DND-41 (cell line): Measurements from ENCODE around the gene CMTM2.

Experiments
- ATAC-seq: fragments of 200-7000 bp; cut with Tn5 transposase; 3 replicates; pipeline ENCODE4 v1.9.1; 2021; ENCODE audit warnings: low read depth; ENCODE audit not compliant: insufficient read depth
- DNase-seq: peaks from one replicate; pipeline ENCODE4 v3.0.0-alpha.2; 2020
- H2AFZ ChIP-seq: 2 replicates; pipeline ENCODE4 v1.6.0; 2012; ENCODE audit warnings: low read depth, low read length
- H3K27ac ChIP-seq: 2 replicates; pipeline ENCODE4 v1.5.1; 2012; ENCODE audit warnings: low read length, inconsistent platforms
- H3K27me3 ChIP-seq: fragments of 200-600 bp; sonication (generic); 2 replicates; pipeline ENCODE4 v1.6.0; 2012; ENCODE audit warnings: low read length, mild to moderate bottlenecking, inconsistent platforms; ENCODE audit not compliant: insufficient read depth, poor library complexity
- H3K36me3 ChIP-seq: 2 replicates; pipeline ENCODE4 v1.5.1; 2012; ENCODE audit warnings: low read length, inconsistent platforms; ENCODE audit not compliant: insufficient read depth
- H3K4me1 ChIP-seq: 2 replicates; pipeline ENCODE4 v1.5.1; 2012; ENCODE audit warnings: mild to moderate bottlenecking, low read length; ENCODE audit not compliant: insufficient read depth
- H3K4me2 ChIP-seq: 2 replicates; pipeline ENCODE4 v1.6.0; 2012; ENCODE audit warnings: mild to moderate bottlenecking, moderate library complexity, low read length, inconsistent platforms; ENCODE audit not compliant: insufficient read depth
- H3K4me3 ChIP-seq, 2 experiments: fragments of 200-600 bp in 1 of 2; shearing (Covaris generic) in 1 of 2; 2 replicates each; pipeline ENCODE4 v1.5.1; 2012 to 2016; ENCODE audit warnings: inconsistent platforms in 2 of 2, low read length in 2 of 2, mild to moderate bottlenecking in 2 of 2, low read depth in 1 of 2, moderate library complexity in 1 of 2
- H3K79me2 ChIP-seq: 2 replicates; pipeline ENCODE4 v1.6.0; 2012; ENCODE audit warnings: low read length, inconsistent platforms; ENCODE audit not compliant: insufficient read depth
- H3K9ac ChIP-seq: 2 replicates; pipeline ENCODE4 v1.6.0; 2012; ENCODE audit warnings: low read depth, mild to moderate bottlenecking, inconsistent platforms, low read length, moderate library complexity
- H3K9me3 ChIP-seq: 2 replicates; pipeline ENCODE4 v1.5.1; 2012; ENCODE audit warnings: low read length, moderate library complexity, mild to moderate bottlenecking, inconsistent platforms; ENCODE audit not compliant: insufficient read depth, severe bottlenecking
- H4K20me1 ChIP-seq: 2 replicates; pipeline ENCODE4 v1.6.0; 2012; ENCODE audit warnings: low read length; ENCODE audit not compliant: insufficient read depth
- CTCF ChIP-seq: IDR thresholded peaks from 2 replicates; pipeline ENCODE4 v1.5.1; 2012; ENCODE audit warnings: borderline replicate concordance, low read length, moderate library complexity, mild to moderate bottlenecking; ENCODE audit not compliant: poor library complexity, severe bottlenecking; ENCODE audit errors: extremely low read depth
- EZH2 ChIP-seq: IDR thresholded peaks from 3 replicates; pipeline ENCODE4 v1.6.1; 2012; ENCODE audit warnings: borderline replicate concordance, low read depth, mild to moderate bottlenecking, moderate library complexity, low read length, inconsistent platforms; ENCODE audit not compliant: severe bottlenecking

The CMTM2 gene

GRCh38 chr16:66588981-66589713, 9.9 kb downstream of the CMTM2 start:
- no peaks in the 10 kb centered on the region for H3K79me2 ChIP-seq
- H3K9me3 ChIP-seq, result no peaks in the 10 kb centered on the region
- no peaks in the 10 kb centered on the region for H3K36me3 ChIP-seq
- no peaks in the 10 kb centered on the region for H3K27me3 ChIP-seq
- ATAC-seq (peak; percentile 63), DNase-seq (peak; percentile 46)
- no peaks in the 10 kb centered on the region for H4K20me1 ChIP-seq
- peaks cover 19% of the 10 kb centered on the region for H3K4me1 ChIP-seq
- no peak overlapping the region for H2AFZ ChIP-seq
- H3K9ac ChIP-seq, result no peak overlapping the region
- no peak overlapping the region for H3K4me2 ChIP-seq
- H3K27ac ChIP-seq, result no peak overlapping the region
- H3K4me3 ChIP-seq, result no peak overlapping the region
- no peak for TF ChIP-seq EZH2
- TF ChIP-seq CTCF, result peak; percentile 62

- Histone ChIP-seq H3K27me3 (no peaks in the 10 kb centered on the region), H3K4me1 (peaks cover 19% of the 10 kb centered on the region), H3K27ac (no peak overlapping the region), H2AFZ (peak overlapping the region; percentile 21), H3K4me3 (peak overlapping the region in 1 of 2 experiments; percentile 44; a peak in 2 of 4 replicates), H3K9ac (peak overlapping the region; percentile 39), H4K20me1 (no peaks in the 10 kb centered on the region), H3K79me2 (no peaks in the 10 kb centered on the region), H3K4me2 (peak overlapping the region; percentile 57), H3K36me3 (no peaks in the 10 kb centered on the region), H3K9me3 (no peaks in the 10 kb centered on the region)
- ATAC-seq (peak; percentile 81), DNase-seq (peak; percentile 54)
- TF ChIP-seq EZH2 (no peak), CTCF (no peak)
Measured at GRCh38 chr16:66590322-66590721, 11.1 kb downstream of the CMTM2 start.

GRCh38 chr16:66591018-66591417, 11.8 kb downstream of the CMTM2 start:
- no peak for ATAC-seq
- peak overlapping the region; percentile 57 for H3K4me2 ChIP-seq

More at GRCh38 chr16:66591018-66591417, 11.8 kb downstream of the CMTM2 start:
- no peaks in the 10 kb centered on the region for H3K9me3 ChIP-seq
- no peak overlapping the region for H3K4me3 ChIP-seq
- no peak overlapping the region for H3K27ac ChIP-seq
- H4K20me1 ChIP-seq, result no peaks in the 10 kb centered on the region
- H3K79me2 ChIP-seq, result no peaks in the 10 kb centered on the region
- no peak for TF ChIP-seq EZH2
- TF ChIP-seq CTCF, result no peak
- no peaks in the 10 kb centered on the region for H3K36me3 ChIP-seq
- peaks cover 19% of the 10 kb centered on the region for H3K4me1 ChIP-seq
- H3K9ac ChIP-seq, result no peak overlapping the region
- no peak overlapping the region for H2AFZ ChIP-seq
- DNase-seq, result no peak
- no peaks in the 10 kb centered on the region for H3K27me3 ChIP-seq
